Lung microvascular endothelial cell (primary cell): ENCODE measurements around the gene SDF4. TPM values are rescaled to one million over a fixed set of nuclear protein-coding genes. Genes with fewer than 3 reads are reported as not detected.
"Not testable (repeated sequence)": the region's sequence is repeated elsewhere in the genome, so short reads cannot be mapped to it uniquely, and the experiment has no call there.

Source experiments
- DNase-seq, 2 donors: peaks; one replicate each; pipeline versions ENCODE4 v3.0.0 to v3.0.0-alpha.2; 2010; ENCODE audit warnings: low read depth in 2 of 2
- total RNA-seq: library from RNA; depleted of rRNA; stranded (reverse); fragments of >200 nt; gene quantifications from 2 replicates; pipeline ENCODE4 v1.2.1, GENCODE V29; 2014

Gene SDF4
- total RNA-seq, 1 donor from 2014 or later = 93.5 TPM

- no peak for DNase-seq
These were observed 31.6 kb downstream of the SDF4 start for GRCh38 chr1:1199961-1200875.

- DNase-seq = no peak
These were observed 32.5 kb downstream of the SDF4 start for GRCh38 chr1:1199141-1199960.

GRCh38 chr1:1198423-1199140, 33.2 kb downstream of the SDF4 start:
- DNase-seq = no peak

GRCh38 chr1:1197551-1198422, 34.0 kb downstream of the SDF4 start:
- no peak for DNase-seq

GRCh38 chr1:1197188-1197500, 34.7 kb downstream of the SDF4 start:
- no peak for DNase-seq

GRCh38 chr1:1196431-1197187, 35.2 kb downstream of the SDF4 start:
- no peak for DNase-seq

- DNase-seq = not testable (repeated sequence)
These were observed 36.1 kb downstream of the SDF4 start for GRCh38 chr1:1195726-1196125.

- DNase-seq = no peak
These were observed 37.1 kb downstream of the SDF4 start for GRCh38 chr1:1194723-1195122.

GRCh38 chr1:1191734-1192133, 40.1 kb downstream of the SDF4 start:
- DNase-seq = no peak

- no peak for DNase-seq
These were observed 42.7 kb downstream of the SDF4 start for GRCh38 chr1:1189111-1189510.

GRCh38 chr1:1187938-1188337, 43.9 kb downstream of the SDF4 start:
- peak in 1 of 2 donors; percentile 19 for DNase-seq

- no peak for DNase-seq
These were observed 46.6 kb downstream of the SDF4 start for GRCh38 chr1:1185101-1185765.

GRCh38 chr1:1183833-1184775, 47.7 kb downstream of the SDF4 start:
- DNase-seq = no peak

- DNase-seq = no peak
These were observed 48.5 kb downstream of the SDF4 start for GRCh38 chr1:1183221-1183747.

- no peak for DNase-seq
These were observed 49.1 kb downstream of the SDF4 start for GRCh38 chr1:1182491-1183220.

- no peak for DNase-seq
These were observed 49.8 kb downstream of the SDF4 start for GRCh38 chr1:1181938-1182410.

GRCh38 chr1:1181129-1181937, 50.5 kb downstream of the SDF4 start:
- DNase-seq = no peak
